Measurements from ENCODE around the gene HOXC11.

HOXC11 gene

DNA sequence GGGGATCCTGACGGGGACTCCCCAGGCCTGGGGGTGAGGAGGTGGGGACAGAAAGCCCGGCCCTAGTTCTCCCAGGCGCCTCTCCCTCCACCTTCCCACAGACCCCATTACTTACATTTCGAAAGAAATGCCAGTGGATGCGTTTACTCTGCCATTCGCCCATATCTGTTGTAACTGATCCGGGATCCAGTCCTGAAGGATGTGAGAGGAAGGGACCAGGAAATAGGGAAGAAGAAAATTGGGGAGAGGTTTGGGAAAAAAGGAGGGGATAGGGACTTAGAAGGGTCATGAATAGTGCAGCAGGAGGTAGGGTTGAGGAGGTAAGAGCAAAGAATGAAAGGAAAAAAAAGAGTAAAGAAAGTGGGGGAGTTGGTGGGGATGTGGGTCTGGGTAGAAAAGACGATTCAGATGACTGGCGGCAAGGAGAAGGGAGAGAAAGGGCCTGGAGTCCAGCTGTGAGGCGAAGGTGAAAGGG is 17.1 kb upstream of the HOXC11 start:
- TF ChIP-seq YY1 (IDR thresholded peaks at IDR 0.05; ENCODE audit: insufficient read depth, insufficient read length) = no peak
- TF ChIP-seq SUZ12 (IDR thresholded peaks at IDR 0.05; ENCODE audit: extremely low read depth, insufficient read depth, insufficient read length) = no peak
- TF ChIP-seq ZNF274 (IDR thresholded peaks at IDR 0.05; ENCODE audit: low read depth, low read length) = no peak
- H3K27me3 ChIP-seq (ENCODE audit: insufficient read depth, insufficient read length) = peaks cover 100% of the 10 kb centered on the region
- no peak overlapping the region for H3K4me3 ChIP-seq (ENCODE audit: insufficient read length, low read depth)
- no peak overlapping the region for H3K9ac ChIP-seq (ENCODE audit: insufficient read length, low read depth)
- no peaks in the 10 kb centered on the region for H3K36me3 ChIP-seq (ENCODE audit: insufficient read depth, insufficient read length, low read length)
- DNase-seq (ENCODE audit: low read depth, low spot score) = no peak
- H3K9me3 ChIP-seq (ENCODE audit: insufficient read depth, low read length) = no peaks in the 10 kb centered on the region
- peaks cover 24% of the 10 kb centered on the region for H3K4me1 ChIP-seq (ENCODE audit: insufficient read depth, insufficient read length)

DNA sequence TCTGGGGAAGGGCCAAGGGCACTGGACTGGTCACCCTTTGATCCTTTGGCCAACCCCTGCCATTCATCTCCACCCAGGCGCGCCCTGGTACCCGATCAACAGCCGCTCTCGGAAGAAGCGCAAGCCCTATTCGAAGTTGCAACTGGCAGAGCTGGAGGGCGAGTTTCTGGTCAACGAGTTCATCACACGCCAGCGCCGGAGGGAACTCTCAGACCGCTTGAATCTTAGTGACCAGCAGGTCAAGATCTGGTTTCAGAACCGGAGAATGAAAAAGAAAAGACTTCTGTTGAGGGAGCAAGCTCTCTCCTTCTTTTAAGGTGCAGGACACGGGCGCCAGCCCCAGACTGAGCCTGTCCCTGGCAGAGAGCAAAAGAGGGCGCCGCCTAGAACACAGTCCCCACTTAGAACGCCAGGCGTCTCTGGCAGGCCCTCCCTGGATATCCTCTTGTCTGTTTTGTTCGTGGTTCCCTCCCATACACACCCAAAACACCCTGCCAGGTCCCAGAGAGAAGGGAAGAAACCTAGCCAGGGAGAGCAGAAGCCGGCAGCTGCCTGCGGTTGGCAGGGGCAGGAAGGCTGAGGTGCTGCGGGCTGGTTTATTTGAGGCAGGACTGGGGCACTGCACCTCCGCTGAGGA is 16.6 kb upstream of the HOXC11 start:
- DNase-seq (ENCODE audit: low read depth, low spot score) = no peak
- no peak overlapping the region for H3K9ac ChIP-seq (ENCODE audit: insufficient read length, low read depth)
- no peaks in the 10 kb centered on the region for H3K9me3 ChIP-seq (ENCODE audit: insufficient read depth, low read length)
- H3K27me3 ChIP-seq (ENCODE audit: insufficient read depth, insufficient read length) = peaks cover 100% of the 10 kb centered on the region
- H3K4me1 ChIP-seq (ENCODE audit: insufficient read depth, insufficient read length) = peaks cover 19% of the 10 kb centered on the region
- no peaks in the 10 kb centered on the region for H3K36me3 ChIP-seq (ENCODE audit: insufficient read depth, insufficient read length, low read length)
- TF ChIP-seq YY1 (IDR thresholded peaks at IDR 0.05; ENCODE audit: insufficient read depth, insufficient read length) (no peak), ZNF274 (IDR thresholded peaks at IDR 0.05; ENCODE audit: low read depth, low read length) (no peak), SUZ12 (IDR thresholded peaks at IDR 0.05; ENCODE audit: extremely low read depth, insufficient read depth, insufficient read length) (peak; percentile 56)
- H3K4me3 ChIP-seq (ENCODE audit: insufficient read length, low read depth) = no peak overlapping the region

DNA sequence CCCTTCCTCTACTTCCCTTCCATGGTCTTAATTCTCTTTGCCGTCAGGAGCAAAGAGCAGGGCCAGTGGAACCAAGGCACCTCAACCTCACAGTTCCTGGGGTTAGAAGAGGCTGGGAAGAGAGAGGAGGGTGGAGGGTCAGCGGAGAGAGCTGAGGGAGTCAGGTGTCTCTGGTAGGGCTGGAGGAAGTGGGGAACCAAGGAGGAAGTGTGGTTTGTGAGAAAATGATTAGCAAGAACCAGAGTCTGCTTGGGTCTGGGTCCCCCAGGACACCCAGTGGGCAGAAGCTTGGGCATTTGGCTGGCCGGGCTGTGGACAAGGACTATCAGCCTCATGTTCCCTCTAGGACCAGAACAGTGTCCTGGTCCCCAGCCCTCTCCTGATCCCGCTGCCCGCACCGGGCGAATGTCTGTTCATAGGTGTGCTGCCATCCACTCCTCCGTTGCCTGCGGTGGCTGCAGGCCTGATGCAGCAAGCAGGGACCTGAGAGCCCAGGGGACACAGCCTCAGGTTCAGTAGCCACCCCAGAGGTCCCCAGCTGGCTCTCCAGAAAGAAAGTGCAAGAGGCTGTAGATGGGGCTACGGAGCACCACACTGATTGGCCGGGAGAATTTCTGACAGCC is 15.9 kb upstream of the HOXC11 start:
- no peak overlapping the region for H3K4me3 ChIP-seq (ENCODE audit: insufficient read length, low read depth)
- H3K4me1 ChIP-seq (ENCODE audit: insufficient read depth, insufficient read length) = peaks cover 14% of the 10 kb centered on the region
- DNase-seq (ENCODE audit: low read depth, low spot score) = no peak
- H3K9me3 ChIP-seq (ENCODE audit: insufficient read depth, low read length) = no peaks in the 10 kb centered on the region
- H3K27me3 ChIP-seq (ENCODE audit: insufficient read depth, insufficient read length) = peaks cover 100% of the 10 kb centered on the region
- H3K36me3 ChIP-seq (ENCODE audit: insufficient read depth, insufficient read length, low read length) = no peaks in the 10 kb centered on the region
- TF ChIP-seq ZNF274 (IDR thresholded peaks at IDR 0.05; ENCODE audit: low read depth, low read length) (no peak), SUZ12 (IDR thresholded peaks at IDR 0.05; ENCODE audit: extremely low read depth, insufficient read depth, insufficient read length) (peak; percentile 58)
- H3K9ac ChIP-seq (ENCODE audit: insufficient read length, low read depth) = no peak overlapping the region

DNA sequence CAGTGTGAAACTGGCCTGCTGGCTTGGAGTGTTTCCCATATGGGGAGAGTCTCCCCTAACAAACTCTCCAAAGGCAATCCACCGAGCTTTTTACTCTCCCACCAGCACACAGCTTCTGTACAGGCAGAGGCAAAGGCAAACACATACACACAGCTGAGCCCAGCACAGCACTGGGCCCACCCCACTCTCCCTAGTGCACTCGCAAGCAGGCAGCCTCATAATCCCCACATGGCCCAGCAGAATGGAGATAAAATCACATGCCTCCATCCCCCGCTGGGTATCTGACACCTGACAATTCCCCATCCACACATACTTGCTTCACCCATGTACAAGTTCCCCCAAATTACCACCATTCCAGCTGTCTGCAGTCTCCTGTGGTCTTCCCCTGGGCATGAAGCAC is 14.8 kb upstream of the HOXC11 start:
- Histone ChIP-seq H3K27me3 (ENCODE audit: insufficient read depth, insufficient read length) (peaks cover 100% of the 10 kb centered on the region), H3K9me3 (ENCODE audit: insufficient read depth, low read length) (no peaks in the 10 kb centered on the region), H3K4me1 (ENCODE audit: insufficient read depth, insufficient read length) (peaks cover 10% of the 10 kb centered on the region), H3K9ac (ENCODE audit: insufficient read length, low read depth) (no peak overlapping the region), H3K4me3 (ENCODE audit: insufficient read length, low read depth) (no peak overlapping the region), H3K36me3 (ENCODE audit: insufficient read depth, insufficient read length, low read length) (no peaks in the 10 kb centered on the region)
- TF ChIP-seq YY1 (IDR thresholded peaks at IDR 0.05; ENCODE audit: insufficient read depth, insufficient read length) (no peak), ZNF274 (IDR thresholded peaks at IDR 0.05; ENCODE audit: low read depth, low read length) (no peak), SUZ12 (IDR thresholded peaks at IDR 0.05; ENCODE audit: extremely low read depth, insufficient read depth, insufficient read length) (no peak)
- no peak for DNase-seq (ENCODE audit: low read depth, low spot score)

- Histone ChIP-seq H3K36me3 (ENCODE audit: insufficient read depth, insufficient read length, low read length) (no peaks in the 10 kb centered on the region), H3K4me1 (ENCODE audit: insufficient read depth, insufficient read length) (peaks cover 4% of the 10 kb centered on the region), H3K9ac (ENCODE audit: insufficient read length, low read depth) (no peak overlapping the region), H3K4me3 (ENCODE audit: insufficient read length, low read depth) (no peak overlapping the region), H3K9me3 (ENCODE audit: insufficient read depth, low read length) (no peaks in the 10 kb centered on the region), H3K27me3 (ENCODE audit: insufficient read depth, insufficient read length) (peaks cover 100% of the 10 kb centered on the region)
- no peak for DNase-seq (ENCODE audit: low read depth, low spot score)
- TF ChIP-seq SUZ12 (IDR thresholded peaks at IDR 0.05; ENCODE audit: extremely low read depth, insufficient read depth, insufficient read length) (no peak), YY1 (IDR thresholded peaks at IDR 0.05; ENCODE audit: insufficient read depth, insufficient read length) (no peak)
Measured at GRCh38 chr12:53959314-53959713, 13.6 kb upstream of the HOXC11 start.

DNA sequence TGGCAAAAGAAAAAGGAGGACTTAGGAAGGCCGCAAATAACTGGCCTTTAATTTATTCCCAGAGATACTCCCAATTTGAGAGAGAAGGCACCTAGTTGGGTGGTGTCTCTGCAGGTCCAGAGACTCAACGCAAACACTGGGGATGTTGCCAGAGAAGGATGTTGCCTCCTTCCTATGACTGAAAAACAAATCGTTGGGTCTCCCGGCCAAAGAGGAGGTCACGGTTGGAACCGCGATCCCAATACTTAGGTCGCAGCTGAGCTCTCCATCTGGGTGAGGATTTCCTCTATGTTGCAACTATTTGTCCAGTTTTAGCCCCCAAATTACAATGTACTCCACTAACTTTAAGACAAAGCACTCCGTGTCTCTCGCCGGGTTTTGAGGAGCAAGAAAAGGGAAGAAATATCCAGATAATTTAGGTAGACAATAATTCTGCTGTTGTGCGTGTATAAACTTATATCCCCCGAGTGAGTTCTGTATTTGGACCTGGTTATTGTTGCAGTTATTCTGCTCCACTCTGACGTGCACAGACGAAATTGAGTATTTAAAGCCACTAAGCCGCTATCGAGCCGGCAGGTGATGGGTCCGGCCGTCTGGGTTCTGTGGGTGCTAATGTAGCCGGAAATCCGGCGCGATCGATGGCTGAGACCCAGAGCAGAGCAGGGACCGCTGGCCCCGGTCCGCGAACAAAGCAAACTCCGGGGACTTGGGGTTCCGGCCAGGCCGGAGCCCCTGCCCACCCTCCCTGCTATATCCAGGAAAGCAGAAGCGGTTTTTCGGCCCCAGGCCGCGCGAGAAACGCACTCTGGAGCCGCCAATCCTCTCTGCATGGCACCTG is 12.5 kb upstream of the HOXC11 start:
- H3K36me3 ChIP-seq (ENCODE audit: insufficient read depth, insufficient read length, low read length) = no peaks in the 10 kb centered on the region
- no peak for TF ChIP-seq ZNF274 (IDR thresholded peaks at IDR 0.05; ENCODE audit: low read depth, low read length)
- TF ChIP-seq YY1 (IDR thresholded peaks at IDR 0.05; ENCODE audit: insufficient read depth, insufficient read length) = no peak
- no peak for TF ChIP-seq SUZ12 (IDR thresholded peaks at IDR 0.05; ENCODE audit: extremely low read depth, insufficient read depth, insufficient read length)
- H3K9me3 ChIP-seq (ENCODE audit: insufficient read depth, low read length) = no peaks in the 10 kb centered on the region
- H3K4me1 ChIP-seq (ENCODE audit: insufficient read depth, insufficient read length) = no peaks in the 10 kb centered on the region
- DNase-seq (ENCODE audit: low read depth, low spot score) = no peak
- no peak overlapping the region for H3K4me3 ChIP-seq (ENCODE audit: insufficient read length, low read depth)
- no peak overlapping the region for H3K9ac ChIP-seq (ENCODE audit: insufficient read length, low read depth)
- peaks cover 100% of the 10 kb centered on the region for H3K27me3 ChIP-seq (ENCODE audit: insufficient read depth, insufficient read length)
